Esophagus muscularis mucosa (tissue), 3 donors: ENCODE measurements around the gene BTBD16.

Experiments
- CTCF ChIP-seq, 3 experiments: fragments of 200-600 bp in 2 of 3; fragments of 450-650 bp in 1 of 3; sonication (generic) in 2 of 3; IDR thresholded peaks; one replicate each; pipeline ENCODE4 v1.5.1; 2017 to 2019; ENCODE audit warnings: antibody characterized with exemption in 3 of 3, mild to moderate bottlenecking in 2 of 3, moderate library complexity in 1 of 3
- POLR2A ChIP-seq: fragments of 450-650 bp; IDR thresholded peaks from one replicate; pipeline ENCODE4 v1.6.1; 2017; ENCODE audit warnings: antibody characterized with exemption, moderate library complexity, mild to moderate bottlenecking, low read depth

DNA sequence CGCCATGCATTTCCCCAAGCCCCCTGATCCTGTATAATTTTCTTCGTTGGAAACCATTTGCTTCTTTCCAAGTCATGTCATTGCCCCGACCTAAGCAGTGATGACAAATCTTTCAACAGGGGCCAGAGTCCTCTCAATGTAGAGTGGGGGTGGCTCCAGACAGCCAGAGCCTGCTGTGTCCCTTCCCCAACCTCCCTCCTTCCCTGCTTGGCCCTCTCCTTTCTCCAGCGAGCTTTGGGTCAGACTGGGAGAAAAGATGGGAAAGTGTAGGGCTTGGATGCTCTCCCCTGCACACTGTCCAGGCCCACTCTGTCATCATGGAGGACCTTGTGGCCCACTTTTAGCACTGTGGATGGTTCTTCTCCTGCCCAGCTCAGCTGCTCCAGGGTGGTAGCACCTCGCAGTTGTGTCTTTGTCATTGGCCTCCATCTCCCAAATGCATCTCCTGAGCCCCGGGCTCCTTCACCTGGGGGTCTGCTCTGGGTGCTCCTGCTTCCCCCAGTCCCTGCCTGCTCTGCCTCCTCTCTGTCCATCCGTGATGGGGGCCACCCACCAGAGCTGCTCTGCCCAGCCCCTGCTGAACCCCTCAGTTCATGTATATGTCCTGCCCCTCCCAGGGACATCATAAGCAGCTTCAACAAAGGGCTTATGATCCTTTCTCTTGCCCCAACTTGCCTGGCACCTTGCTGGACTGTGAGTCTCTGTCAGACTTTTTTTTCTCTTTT is 37.5 kb downstream of the BTBD16 start:
- TF ChIP-seq CTCF (IDR thresholded peaks at IDR 0.05) (no peak), POLR2A (no peak)
